CD14-positive monocyte (primary cell): ENCODE measurements around the gene CSMD2. TPM values are rescaled to one million over a fixed set of nuclear protein-coding genes. Genes with fewer than 3 reads are reported as not detected.

Experiments
- DNase-seq, 3 donors: peaks; one replicate each; pipeline ENCODE4 v3.0.0-alpha.2; 2011 to 2022
- H2AFZ ChIP-seq: 2 replicates; pipeline ENCODE4 v1.6.0; 2012; ENCODE audit warnings: mild to moderate bottlenecking, low read depth, low read length, inconsistent platforms; ENCODE audit not compliant: insufficient read depth, poor library complexity, severe bottlenecking
- H3K27ac ChIP-seq, 2 donors: 1 replicate in 1 of 2; 2 replicates in 1 of 2; pipeline ENCODE4 v1.5.1; 2012 to 2013; ENCODE audit warnings: low read length in 2 of 2, control low read depth in 1 of 2, inconsistent platforms in 1 of 2, low read depth in 1 of 2, mild to moderate bottlenecking in 1 of 2
- H3K27me3 ChIP-seq, 2 donors: one replicate each; pipeline versions ENCODE4 v1.6.0 to v1.6.1; 2011 to 2013; ENCODE audit warnings: low read length in 2 of 2; ENCODE audit not compliant: control insufficient read depth in 2 of 2, insufficient read depth in 2 of 2
- H3K36me3 ChIP-seq, 2 donors: replicated peaks in 1 of 2; 1 replicate in 1 of 2; 2 replicates in 1 of 2; pipeline versions ENCODE4 v1.5.1 to v1.6.1; 2012 to 2013; ENCODE audit warnings: low read length in 2 of 2, control low read depth in 1 of 2, inconsistent platforms in 1 of 2, mild to moderate bottlenecking in 1 of 2; ENCODE audit not compliant: insufficient read depth in 2 of 2, control insufficient read depth in 1 of 2
- H3K4me1 ChIP-seq, 2 donors: 1 replicate in 1 of 2; 2 replicates in 1 of 2; pipeline versions ENCODE4 v1.5.1 to v1.6.1; 2012 to 2013; ENCODE audit warnings: low read length in 2 of 2, control low read depth in 1 of 2, inconsistent platforms in 1 of 2, mild to moderate bottlenecking in 1 of 2, moderate library complexity in 1 of 2; ENCODE audit not compliant: insufficient read depth in 2 of 2, control insufficient read depth in 1 of 2
- H3K4me2 ChIP-seq: replicated peaks from 2 replicates; pipeline ENCODE3; 2012; ENCODE audit warnings: low read length, moderate library complexity, mild to moderate bottlenecking; ENCODE audit not compliant: poor library complexity, severe bottlenecking; ENCODE audit errors: extremely low read depth
- H3K4me3 ChIP-seq, 3 experiments: fragments of 200-600 bp in 1 of 3; sonication (generic) in 1 of 3; replicated peaks in 1 of 3; 1 replicate in 2 of 3; 2 replicates in 1 of 3; pipeline ENCODE4 v1.5.1; 2011 to 2013; ENCODE audit warnings: low read length in 3 of 3, mild to moderate bottlenecking in 3 of 3, control low read depth in 2 of 3, low read depth in 2 of 3, inconsistent platforms in 1 of 3, moderate library complexity in 1 of 3
- H3K79me2 ChIP-seq: 2 replicates; pipeline ENCODE4 v1.6.0; 2012; ENCODE audit warnings: mild to moderate bottlenecking, control low read depth, inconsistent platforms, low read length, moderate library complexity; ENCODE audit not compliant: insufficient read depth
- H3K9ac ChIP-seq: 2 replicates; pipeline ENCODE4 v1.6.0; 2017; ENCODE audit warnings: low read length, mild to moderate bottlenecking; ENCODE audit not compliant: insufficient read depth, poor library complexity, severe bottlenecking
- H3K9me3 ChIP-seq, 2 donors: replicated peaks in 1 of 2; 1 replicate in 1 of 2; 2 replicates in 1 of 2; pipeline versions ENCODE4 v1.5.1 to v1.6.1; 2012 to 2013; ENCODE audit warnings: low read length in 2 of 2, control low read depth in 1 of 2; ENCODE audit not compliant: control insufficient read depth in 1 of 2, insufficient read depth in 1 of 2
- H4K20me1 ChIP-seq: 2 replicates; pipeline ENCODE4 v1.6.0; 2012; ENCODE audit warnings: mild to moderate bottlenecking, low read length, control low read depth, moderate library complexity; ENCODE audit not compliant: insufficient read depth
- H3K27ac Mint-ChIP-seq, 7 donors: one replicate each; pipeline ENCODE4 v1.8.0; 2020; ENCODE audit warnings: mild to moderate bottlenecking in 7 of 7, mixed read lengths in 7 of 7, moderate library complexity in 6 of 7, inconsistent platforms in 2 of 7
- H3K27me3 Mint-ChIP-seq, 3 donors: one replicate each; pipeline ENCODE4 v1.8.0; 2021 to 2022; ENCODE audit warnings: low read depth in 3 of 3, mild to moderate bottlenecking in 3 of 3, mixed read lengths in 3 of 3, moderate library complexity in 3 of 3, inconsistent platforms in 1 of 3
- H3K36me3 Mint-ChIP-seq, 2 donors: one replicate each; pipeline ENCODE4 v1.8.0; 2020; ENCODE audit warnings: mixed read lengths in 2 of 2, inconsistent platforms in 1 of 2, mild to moderate bottlenecking in 1 of 2
- H3K4me1 Mint-ChIP-seq: one replicate; pipeline ENCODE4 v1.8.0; 2020; ENCODE audit warnings: mild to moderate bottlenecking, mixed read lengths
- H3K4me3 Mint-ChIP-seq, 2 donors: one replicate each; pipeline ENCODE4 v1.8.0; 2020; ENCODE audit warnings: mild to moderate bottlenecking in 2 of 2, mixed read lengths in 2 of 2, moderate library complexity in 1 of 2
- H3K9me3 Mint-ChIP-seq, 7 donors: one replicate each; pipeline ENCODE4 v1.8.0; 2020 to 2022; ENCODE audit warnings: mixed read lengths in 7 of 7, mild to moderate bottlenecking in 6 of 7, moderate library complexity in 6 of 7, inconsistent platforms in 2 of 7
- WGBS: methylation state at CpG from one replicate; pipeline ENCODE4 v1.1.5; 2013; ENCODE audit warnings: missing lambda C conversion rate; ENCODE audit not compliant: insufficient coverage; 5-methylcytosine and 5-hydroxymethylcytosine counted together
- intact Hi-C, 2 donors: fragments of 100-400 bp; cut with micrococcal nuclease; formaldehyde crosslinking; loops; one replicate each; pipeline versions ENCODE4 v1.15.0 to v1.15.1; 2023
- polyA plus RNA-seq, 3 donors: library from polyadenylated mRNA; depleted of rRNA in 1 of 3; unstranded in 2 of 3; stranded (reverse) in 1 of 3; fragments of 300-500 nt in 2 of 3; fragments of >200 nt in 1 of 3; fragmentation: Illumina TruSeq in 2 of 3; gene quantifications; 1 replicate in 2 of 3; 2 replicates in 1 of 3; pipeline ENCODE4 v1.2.3, GENCODE V29; 2012 to 2021
- TF ChIP-seq, protein P1 (sequence below): fragments of 200-600 bp; IDR thresholded peaks from one replicate; pipeline ENCODE4 v1.8.0; 2022; ENCODE audit warnings: antibody characterized with exemption, mild to moderate bottlenecking

CSMD2 gene
- polyA plus RNA-seq, 3 donors: 0.04 TPM; not detected in 2

DNA sequence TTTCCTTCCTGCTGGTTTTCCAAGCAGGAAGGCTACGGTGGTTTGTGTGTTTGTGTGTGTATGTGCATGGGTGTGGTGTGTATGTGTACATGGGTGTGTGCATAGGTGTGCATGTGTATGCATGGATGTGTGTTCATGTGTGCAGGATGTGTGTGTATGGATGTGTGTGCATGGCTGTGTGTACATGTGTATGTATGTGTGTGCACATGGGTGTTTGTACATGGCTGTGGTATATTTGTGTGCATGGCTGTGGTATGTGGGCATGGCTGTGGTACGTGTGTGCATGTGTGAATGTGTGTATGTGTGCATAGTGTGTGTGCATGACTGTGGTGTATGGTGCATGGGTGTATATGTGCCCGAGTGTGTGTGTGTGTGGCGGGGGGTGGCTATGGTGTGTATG is 24.0 kb upstream of the CSMD2 start:
- no peaks in the 10 kb centered on the region for H3K4me1 Mint-ChIP-seq
- no peak overlapping the region for H3K27ac Mint-ChIP-seq
- Histone ChIP-seq H3K27me3 (no peaks in the 10 kb centered on the region), H3K36me3 (no peaks in the 10 kb centered on the region), H3K9me3 (peaks cover 0 to 7% of the 10 kb centered on the region in 2 donors), H3K79me2 (no peaks in the 10 kb centered on the region), H3K9ac (no peak overlapping the region), H3K4me3 (no peak overlapping the region), H2AFZ (no peak overlapping the region), H3K4me2 (no peak overlapping the region), H3K4me1 (no peaks in the 10 kb centered on the region), H4K20me1 (no peaks in the 10 kb centered on the region), H3K27ac (no peak overlapping the region)
- DNase-seq: no peak
- WGBS: 80% methylated on average over 3 of the region's 4 CpGs
- H3K27me3 Mint-ChIP-seq: peaks cover 3 to 8% (median 4%) of the 10 kb centered on the region in 3 donors
- H3K36me3 Mint-ChIP-seq: no peaks in the 10 kb centered on the region
- TF ChIP-seq, protein P1, sequence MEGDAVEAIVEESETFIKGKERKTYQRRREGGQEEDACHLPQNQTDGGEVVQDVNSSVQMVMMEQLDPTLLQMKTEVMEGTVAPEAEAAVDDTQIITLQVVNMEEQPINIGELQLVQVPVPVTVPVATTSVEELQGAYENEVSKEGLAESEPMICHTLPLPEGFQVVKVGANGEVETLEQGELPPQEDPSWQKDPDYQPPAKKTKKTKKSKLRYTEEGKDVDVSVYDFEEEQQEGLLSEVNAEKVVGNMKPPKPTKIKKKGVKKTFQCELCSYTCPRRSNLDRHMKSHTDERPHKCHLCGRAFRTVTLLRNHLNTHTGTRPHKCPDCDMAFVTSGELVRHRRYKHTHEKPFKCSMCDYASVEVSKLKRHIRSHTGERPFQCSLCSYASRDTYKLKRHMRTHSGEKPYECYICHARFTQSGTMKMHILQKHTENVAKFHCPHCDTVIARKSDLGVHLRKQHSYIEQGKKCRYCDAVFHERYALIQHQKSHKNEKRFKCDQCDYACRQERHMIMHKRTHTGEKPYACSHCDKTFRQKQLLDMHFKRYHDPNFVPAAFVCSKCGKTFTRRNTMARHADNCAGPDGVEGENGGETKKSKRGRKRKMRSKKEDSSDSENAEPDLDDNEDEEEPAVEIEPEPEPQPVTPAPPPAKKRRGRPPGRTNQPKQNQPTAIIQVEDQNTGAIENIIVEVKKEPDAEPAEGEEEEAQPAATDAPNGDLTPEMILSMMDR: no peak
- intact Hi-C loops: no loop called here
- H3K9me3 Mint-ChIP-seq: peaks cover 3 to 14% (median 11%) of the 10 kb centered on the region in 7 donors
- no peak overlapping the region for H3K4me3 Mint-ChIP-seq

DNA sequence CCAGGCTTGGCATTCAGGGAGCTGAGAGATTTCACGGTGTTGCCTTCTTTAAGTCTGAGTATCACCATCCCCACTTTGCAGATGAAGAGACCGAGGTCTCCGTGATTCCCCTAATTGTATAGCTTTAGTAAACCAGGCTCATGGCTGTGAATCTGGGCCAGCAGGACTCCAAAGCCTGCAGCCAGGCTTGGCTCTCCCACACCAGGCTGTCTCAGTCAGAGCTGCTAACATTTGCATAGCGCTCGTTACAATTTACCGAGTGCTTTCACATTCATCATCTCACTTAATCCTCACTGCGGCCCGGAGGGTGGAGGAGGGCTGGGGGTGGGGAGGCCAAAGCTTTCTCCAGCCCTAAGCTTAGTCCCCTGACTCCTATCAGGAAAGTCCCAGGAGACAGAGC is 23.4 kb upstream of the CSMD2 start:
- WGBS: 6% methylated on average over 2 of the region's 8 CpGs
- H3K4me1 Mint-ChIP-seq: no peaks in the 10 kb centered on the region
- Histone ChIP-seq H3K36me3 (no peaks in the 10 kb centered on the region), H4K20me1 (no peaks in the 10 kb centered on the region), H2AFZ (no peak overlapping the region), H3K4me3 (no peak overlapping the region), H3K9me3 (peaks cover 0 to 7% of the 10 kb centered on the region in 2 donors), H3K4me2 (no peak overlapping the region), H3K27ac (no peak overlapping the region), H3K27me3 (no peaks in the 10 kb centered on the region), H3K79me2 (no peaks in the 10 kb centered on the region), H3K4me1 (no peaks in the 10 kb centered on the region), H3K9ac (no peak overlapping the region)
- H3K4me3 Mint-ChIP-seq: no peak overlapping the region
- intact Hi-C loops: no loop called here
- DNase-seq: no peak
- no peaks in the 10 kb centered on the region for H3K36me3 Mint-ChIP-seq
- no peak overlapping the region for H3K27ac Mint-ChIP-seq
- peaks cover 3 to 6% (median 4%) of the 10 kb centered on the region in 3 donors for H3K27me3 Mint-ChIP-seq
- TF ChIP-seq, protein P1: no peak
- peaks cover 3 to 14% (median 10%) of the 10 kb centered on the region in 7 donors for H3K9me3 Mint-ChIP-seq
